Stimulated activated naive CD8-positive, alpha-beta T cell treated with anti-CD3 and anti-CD28 coated beads, Interleukin-15, amount 100 ng/mL, for 72 hours (primary cell): Measurements from ENCODE around the gene SLIT3.
"Not testable (repeated sequence)": the region's sequence is repeated elsewhere in the genome, so short reads cannot be mapped to it uniquely, and the experiment has no call there.

Experiments
- ATAC-seq: fragments of 150-1000 bp; cut with Tn5 transposase; 2 replicates; pipeline ENCODE4 v1.10.0; 2021; ENCODE audit warnings: mild to moderate bottlenecking, moderate library complexity
- DNase-seq, 2 donors: peaks; one replicate each; pipeline ENCODE4 v3.0.0; 2021 to 2022
- H3K27ac Mint-ChIP-seq, 2 donors: one replicate each; pipeline ENCODE4 v1.8.0; 2022; ENCODE audit warnings: mild to moderate bottlenecking in 2 of 2, mixed read lengths in 2 of 2, moderate library complexity in 2 of 2
- H3K27me3 Mint-ChIP-seq: one replicate; pipeline ENCODE4 v1.8.0; 2022; ENCODE audit warnings: mixed read lengths
- H3K4me1 Mint-ChIP-seq: one replicate; pipeline ENCODE4 v1.8.0; 2022; ENCODE audit warnings: mild to moderate bottlenecking, mixed read lengths
- H3K4me3 Mint-ChIP-seq, 2 donors: one replicate each; pipeline ENCODE4 v1.8.0; 2022; ENCODE audit warnings: mild to moderate bottlenecking in 2 of 2, mixed read lengths in 2 of 2, moderate library complexity in 1 of 2
- H3K9me3 Mint-ChIP-seq, 2 donors: one replicate each; pipeline ENCODE4 v1.8.0; 2022; ENCODE audit warnings: mixed read lengths in 2 of 2

SLIT3 gene

GRCh38 chr5:168630958-168631357, 670.0 kb downstream of the SLIT3 start:
- H3K27me3 Mint-ChIP-seq = peaks cover 47% of the 10 kb centered on the region
- ATAC-seq, H3K4me1 Mint-ChIP-seq, DNase-seq, H3K27ac Mint-ChIP-seq, H3K4me3 Mint-ChIP-seq: not testable (repeated sequence)
- H3K9me3 Mint-ChIP-seq = peaks cover 0 to 15% of the 10 kb centered on the region in 2 donors

- no peak for ATAC-seq
- Mint-ChIP-seq H3K27ac (no peak overlapping the region), H3K4me3 (no peak overlapping the region), H3K27me3 (peaks cover 23% of the 10 kb centered on the region), H3K4me1 (no peaks in the 10 kb centered on the region), H3K9me3 (peaks cover 0 to 2% of the 10 kb centered on the region in 2 donors)
- DNase-seq = no peak
Observed at GRCh38 chr5:168624850-168625364, 676.0 kb downstream of the SLIT3 start.

GRCh38 chr5:168620807-168621206, 680.1 kb downstream of the SLIT3 start:
- H3K9me3 Mint-ChIP-seq = no peaks in the 10 kb centered on the region
- H3K4me3 Mint-ChIP-seq = no peak overlapping the region
- DNase-seq = no peak
- H3K27me3 Mint-ChIP-seq = no peaks in the 10 kb centered on the region
- ATAC-seq = no peak
- H3K4me1 Mint-ChIP-seq = no peaks in the 10 kb centered on the region
- no peak overlapping the region for H3K27ac Mint-ChIP-seq

GRCh38 chr5:168614661-168615060, 686.3 kb downstream of the SLIT3 start:
- H3K4me3 Mint-ChIP-seq = no peak overlapping the region
- no peaks in the 10 kb centered on the region for H3K27me3 Mint-ChIP-seq
- no peak overlapping the region for H3K27ac Mint-ChIP-seq
- peaks cover 0 to 9% of the 10 kb centered on the region in 2 donors for H3K9me3 Mint-ChIP-seq
- peaks cover 10% of the 10 kb centered on the region for H3K4me1 Mint-ChIP-seq
- no peak for ATAC-seq
- DNase-seq = no peak

- ATAC-seq (no peak), DNase-seq (no peak)
- no peak overlapping the region for H3K4me3 Mint-ChIP-seq
- no peak overlapping the region for H3K27ac Mint-ChIP-seq
- H3K27me3 Mint-ChIP-seq = no peaks in the 10 kb centered on the region
- peaks cover 10% of the 10 kb centered on the region for H3K4me1 Mint-ChIP-seq
- H3K9me3 Mint-ChIP-seq = peaks cover 0 to 9% of the 10 kb centered on the region in 2 donors
Observed at GRCh38 chr5:168613996-168614395, 686.9 kb downstream of the SLIT3 start.

- DNase-seq (no peak), ATAC-seq (peak; percentile 19)
- Mint-ChIP-seq H3K9me3 (peaks cover 0 to 9% of the 10 kb centered on the region in 2 donors), H3K4me3 (peak overlapping the region; percentile 24 to 30), H3K4me1 (peaks cover 11% of the 10 kb centered on the region), H3K27ac (peak overlapping the region in 1 of 2 donors; percentile 48), H3K27me3 (no peaks in the 10 kb centered on the region)
Observed at GRCh38 chr5:168613396-168613795, 687.5 kb downstream of the SLIT3 start.

- DNase-seq = no peak
- Mint-ChIP-seq H3K4me1 (peaks cover 15% of the 10 kb centered on the region), H3K4me3 (peak overlapping the region; percentile 24 to 30), H3K9me3 (peaks cover 0 to 9% of the 10 kb centered on the region in 2 donors), H3K27me3 (no peaks in the 10 kb centered on the region), H3K27ac (peak overlapping the region; percentile 29 to 48)
- ATAC-seq = peak; percentile 86
Observed at GRCh38 chr5:168612996-168613395, 687.9 kb downstream of the SLIT3 start.

GRCh38 chr5:168612123-168612522, 688.8 kb downstream of the SLIT3 start:
- no peaks in the 10 kb centered on the region for H3K27me3 Mint-ChIP-seq
- DNase-seq = no peak

More at GRCh38 chr5:168612123-168612522, 688.8 kb downstream of the SLIT3 start:
- peaks cover 0 to 9% of the 10 kb centered on the region in 2 donors for H3K9me3 Mint-ChIP-seq
- H3K4me1 Mint-ChIP-seq = peaks cover 19% of the 10 kb centered on the region
- H3K27ac Mint-ChIP-seq = no peak overlapping the region
- no peak for ATAC-seq
- H3K4me3 Mint-ChIP-seq = no peak overlapping the region
